NCI-H748 treated with DMSO at 0.1 percent for 48 hours (cell line): ENCODE measurements around the gene OPRM1.
"Not testable (repeated sequence)": the region's sequence is repeated elsewhere in the genome, so short reads cannot be mapped to it uniquely, and the experiment has no call there.

ENCODE experiments used
- DNase-seq: peaks from one replicate; lab custom pipeline; 2025; lab: John Stamatoyannopoulos, UW

The OPRM1 gene

GRCh38 chr6:154241061-154241460 lies 202.0 kb downstream of the OPRM1 start:
- DNase-seq = not testable (repeated sequence)

GRCh38 chr6:154241581-154241980 lies 202.5 kb downstream of the OPRM1 start:
- no peak for DNase-seq

- DNase-seq = no peak
Measured at GRCh38 chr6:154242617-154243357, 203.7 kb downstream of the OPRM1 start.

DNA sequence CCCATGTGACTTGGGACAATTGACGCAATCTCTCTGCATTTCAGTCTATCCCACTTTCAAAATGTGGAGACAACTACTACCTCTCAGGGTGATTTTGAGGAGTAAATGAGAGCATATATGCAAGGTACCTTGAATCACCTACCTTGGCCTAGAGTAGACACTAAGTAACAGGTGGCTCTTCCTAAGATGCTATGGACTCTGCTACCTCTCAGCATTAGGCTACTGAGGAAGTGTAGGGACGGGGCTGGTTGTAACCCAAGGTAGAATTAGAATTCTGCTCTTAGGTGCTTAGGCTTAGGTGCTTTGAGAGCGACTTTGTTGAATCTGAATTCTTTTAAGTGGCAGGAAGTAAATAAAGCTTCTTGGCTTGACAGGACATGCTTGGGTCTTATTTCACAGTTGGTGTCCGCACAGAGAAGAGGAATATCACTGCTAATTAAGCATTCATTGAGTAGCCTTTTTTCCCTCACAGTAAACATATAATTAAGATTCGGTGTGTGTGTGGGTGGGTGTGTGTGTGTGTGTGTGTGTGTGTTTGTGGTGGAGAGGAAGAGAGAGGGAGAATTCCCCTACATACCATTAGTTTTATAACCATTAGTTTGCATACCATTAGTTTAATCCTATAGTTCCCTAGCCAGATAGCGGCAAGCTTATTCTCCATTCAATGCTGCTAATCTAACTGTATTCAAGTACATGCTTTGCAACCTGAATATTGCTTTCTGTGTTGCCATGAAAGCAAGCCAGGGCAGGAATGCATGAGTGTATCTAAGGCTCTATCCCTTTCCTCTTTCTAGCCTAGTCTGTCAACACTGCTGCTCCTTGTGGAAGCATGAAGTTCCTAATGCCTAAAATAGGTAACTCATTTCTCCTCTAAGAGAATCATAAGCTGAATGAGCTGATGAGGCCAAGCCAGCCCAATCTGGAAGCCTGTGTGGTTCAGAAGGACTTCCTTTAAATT lies 205.0 kb downstream of the OPRM1 start:
- no peak for DNase-seq

GRCh38 chr6:154245506-154245905 lies 206.5 kb downstream of the OPRM1 start:
- DNase-seq = no peak

GRCh38 chr6:154246723-154247118 lies 207.7 kb downstream of the OPRM1 start:
- no peak for DNase-seq

DNA sequence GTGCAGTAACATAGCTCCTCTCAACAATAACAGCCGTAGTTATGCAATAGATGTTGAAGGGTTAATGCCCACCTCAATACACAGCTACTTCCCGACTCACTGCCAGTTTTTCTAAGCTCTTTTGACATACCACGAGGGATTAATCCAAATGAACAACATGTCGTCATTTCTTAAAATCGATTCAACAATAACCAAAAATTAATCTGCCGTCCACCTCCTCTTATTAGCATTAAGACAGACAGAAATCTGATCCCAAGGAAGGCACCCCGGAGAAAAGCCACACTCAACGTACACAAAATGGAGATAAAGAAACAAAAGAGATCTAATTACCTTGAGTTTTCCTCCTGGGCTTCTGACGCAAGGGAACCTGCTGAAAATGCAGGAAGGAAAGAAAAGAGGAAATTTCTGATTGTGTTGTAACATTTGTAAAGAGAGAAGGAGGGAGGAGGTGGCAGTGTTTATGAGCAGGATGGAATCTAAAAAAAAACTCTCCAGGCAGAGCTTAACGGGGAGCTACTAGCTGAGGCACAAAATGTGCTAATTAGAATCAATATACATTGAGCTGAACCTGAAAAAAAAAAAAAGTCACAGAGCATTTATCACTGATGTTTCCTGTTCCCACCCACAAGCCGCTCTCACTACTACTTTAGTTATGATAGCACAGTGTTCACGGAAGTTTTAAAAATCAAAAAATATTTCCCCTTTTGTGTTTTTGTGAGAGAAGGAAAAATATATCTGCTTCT lies 208.2 kb downstream of the OPRM1 start:
- DNase-seq = peak; percentile 53

- no peak for DNase-seq
Measured at GRCh38 chr6:154249499-154250298, 210.7 kb downstream of the OPRM1 start.

DNA sequence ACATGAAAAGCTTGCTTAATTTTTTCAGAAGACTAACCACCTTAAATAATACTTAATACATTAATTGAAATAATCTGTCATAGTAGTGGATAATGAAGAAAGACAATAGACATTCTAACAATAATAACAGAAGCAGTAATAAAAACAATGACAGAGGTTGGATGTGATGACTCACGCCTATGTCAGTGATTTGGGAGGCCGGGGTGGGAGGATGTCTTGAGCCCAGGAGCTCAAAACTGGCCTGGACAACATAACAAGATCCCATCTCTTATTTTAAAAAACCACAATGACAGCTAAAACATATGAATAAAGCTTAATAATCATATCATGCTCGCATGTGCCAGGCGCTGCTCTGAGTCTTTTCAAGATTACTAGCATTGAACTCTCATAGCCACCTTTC lies 212.1 kb downstream of the OPRM1 start:
- DNase-seq = no peak

DNA sequence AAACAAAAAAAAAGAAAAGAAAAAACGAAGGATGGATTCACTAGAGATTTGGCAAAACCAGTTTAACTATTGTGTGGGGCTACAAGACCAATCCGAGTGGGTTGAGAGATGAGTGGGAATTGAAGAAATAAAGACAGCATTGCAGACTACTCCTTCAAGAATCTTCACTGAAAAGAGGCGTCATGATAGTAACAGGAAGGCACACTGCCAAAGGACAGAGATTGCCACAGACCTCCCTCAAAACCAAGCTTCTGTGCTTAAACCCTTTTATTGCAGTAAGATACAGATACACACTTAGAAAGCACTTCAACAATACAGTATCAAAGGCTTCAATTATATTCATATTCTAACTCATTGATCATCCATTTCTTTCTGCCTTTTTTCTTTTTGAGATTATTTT lies 213.6 kb downstream of the OPRM1 start:
- DNase-seq = no peak

DNA sequence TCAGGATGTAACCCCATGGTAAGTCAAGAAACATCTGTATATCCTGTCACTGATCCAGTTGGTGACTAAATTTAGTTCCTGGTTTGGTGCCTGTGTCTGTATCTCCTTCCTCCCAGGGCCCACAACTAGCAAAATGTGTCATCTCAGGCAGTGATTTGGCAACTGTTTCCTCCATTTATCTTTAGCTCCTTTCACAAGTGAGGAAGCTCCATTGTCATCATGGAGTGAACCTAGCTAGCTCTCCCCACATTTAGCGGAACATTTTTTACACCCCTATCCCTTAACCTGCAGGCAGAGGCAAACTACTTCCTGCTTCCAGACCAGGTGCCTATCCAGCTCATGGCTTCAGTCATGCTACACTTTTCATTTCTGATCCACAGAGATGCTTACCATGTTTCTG lies 218.0 kb downstream of the OPRM1 start:
- DNase-seq = no peak

- DNase-seq = no peak
Measured at GRCh38 chr6:154258064-154258757, 219.2 kb downstream of the OPRM1 start.

DNA sequence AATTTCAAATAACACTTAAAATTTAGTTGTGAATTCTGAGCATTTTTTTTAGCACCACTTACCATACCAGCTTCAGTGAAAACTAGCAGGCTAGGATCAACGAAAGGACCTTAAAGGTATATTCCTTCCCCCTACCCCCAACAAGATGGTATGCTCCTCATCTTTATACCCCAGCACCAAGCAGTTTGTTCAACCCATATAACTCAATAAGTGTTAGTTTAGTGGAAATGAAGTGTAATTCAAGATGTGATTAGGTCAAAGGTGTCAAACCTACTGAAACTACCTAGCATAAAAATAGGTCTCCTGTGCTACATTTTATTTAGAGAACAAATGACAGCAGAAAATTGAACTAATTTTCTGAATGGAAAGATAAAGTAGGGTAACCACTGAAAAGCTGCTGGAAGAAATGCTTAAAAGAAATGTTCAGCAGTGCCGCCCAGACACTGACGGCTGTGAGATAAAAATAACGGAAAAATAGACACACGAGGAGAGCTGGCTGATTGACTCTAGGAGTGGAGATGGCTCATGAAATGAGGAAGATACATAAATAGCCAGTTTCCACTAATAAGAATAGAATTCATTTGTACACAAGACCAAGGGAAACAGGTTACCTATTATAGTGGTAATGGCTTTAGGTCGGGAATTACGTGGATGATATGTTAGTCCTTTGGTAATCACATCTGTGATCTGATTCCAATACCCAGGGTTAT lies 222.8 kb downstream of the OPRM1 start:
- no peak for DNase-seq

DNA sequence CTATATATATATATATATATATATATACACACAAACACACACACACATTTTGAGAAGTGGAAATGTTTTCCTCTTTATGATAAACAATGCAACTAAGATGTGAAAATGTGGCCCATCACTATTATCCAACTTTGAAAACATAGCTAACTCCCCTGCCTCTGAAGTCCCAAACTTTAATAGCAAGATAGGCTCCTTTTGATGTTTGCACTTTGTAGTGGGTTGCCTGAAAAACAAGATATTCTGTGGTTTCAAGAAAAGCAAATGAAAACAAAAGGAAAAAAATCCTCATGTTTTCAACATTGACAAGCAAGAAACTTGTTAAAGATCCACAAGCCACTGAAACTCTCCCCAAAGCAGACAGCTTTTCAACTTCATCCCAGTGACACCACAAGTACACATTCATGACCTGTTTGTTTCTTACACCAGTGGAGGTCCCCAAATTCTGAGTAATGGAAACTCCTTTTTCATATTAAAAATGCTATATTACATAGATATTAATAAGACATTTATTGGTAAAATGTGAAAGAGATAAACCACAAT lies 227.6 kb downstream of the OPRM1 start:
- DNase-seq = no peak

DNA sequence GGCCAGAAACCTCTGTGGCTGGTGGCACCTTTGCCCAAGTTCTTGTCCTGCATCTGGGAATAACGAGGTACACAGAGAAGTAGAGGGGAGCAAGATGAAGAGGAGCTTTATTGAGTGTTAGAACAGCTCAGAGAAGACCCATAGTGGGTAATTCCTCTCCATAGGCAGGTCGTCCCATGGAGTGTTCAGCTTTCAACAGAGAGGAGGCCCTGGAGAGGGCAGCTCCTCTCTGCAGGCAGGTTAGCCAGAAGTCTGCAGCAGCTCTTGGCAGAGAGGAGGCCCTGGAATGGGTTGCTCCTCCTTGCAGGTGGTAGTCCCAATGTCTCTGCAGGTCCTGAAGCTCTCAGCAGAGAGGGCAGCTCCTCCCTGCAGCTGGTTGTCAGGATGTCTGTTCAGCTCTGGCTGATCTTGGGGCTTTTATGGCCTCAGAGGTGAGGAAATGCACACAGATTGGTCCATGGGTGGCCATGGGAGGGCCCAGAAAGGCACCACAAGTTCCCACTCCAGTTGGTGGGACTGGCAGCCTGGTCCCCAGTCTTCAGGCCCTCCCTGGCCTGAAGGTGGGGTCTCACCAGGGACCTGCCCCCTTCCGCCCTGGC lies 228.6 kb downstream of the OPRM1 start:
- DNase-seq = no peak

DNA sequence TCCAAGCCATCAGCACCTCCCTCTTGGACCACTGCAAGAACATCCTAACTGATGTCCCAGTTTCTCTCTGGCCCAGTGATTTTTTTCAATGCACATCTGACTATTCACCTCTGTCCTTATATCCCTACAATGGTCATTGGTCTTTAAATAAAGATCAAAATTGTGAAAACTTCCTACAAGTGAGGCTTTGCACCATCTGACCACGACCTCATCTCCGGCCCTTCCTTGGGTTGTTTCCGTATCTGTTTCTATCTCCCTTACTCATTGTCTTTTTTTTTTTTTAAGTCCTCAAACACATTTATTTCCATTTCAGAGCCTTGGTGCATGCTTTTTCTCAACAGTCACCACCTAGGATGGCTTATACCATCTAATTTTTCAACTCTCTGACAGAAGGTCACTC lies 229.4 kb downstream of the OPRM1 start:
- no peak for DNase-seq

DNA sequence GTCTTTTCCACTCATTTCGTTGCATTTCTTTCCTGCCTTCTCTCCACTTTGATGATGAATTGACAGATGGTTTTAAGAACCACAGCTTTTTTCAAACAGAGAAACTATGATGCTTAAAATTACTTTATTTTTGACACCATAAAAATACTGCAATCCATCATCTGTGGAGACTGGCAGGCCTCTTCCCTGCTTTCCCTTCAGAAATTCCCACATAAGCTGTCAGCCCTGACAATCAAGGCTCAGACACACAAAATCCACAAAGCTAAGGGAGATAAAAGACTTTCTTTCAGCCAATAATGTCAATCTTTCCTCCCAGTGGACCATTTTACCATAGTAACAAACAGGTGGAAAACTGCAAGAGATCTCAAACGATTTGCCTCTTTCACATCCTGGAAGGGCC lies 235.1 kb downstream of the OPRM1 start:
- no peak for DNase-seq

- peak; percentile 72 for DNase-seq
Measured at GRCh38 chr6:154276810-154277628, 238.0 kb downstream of the OPRM1 start.

DNA sequence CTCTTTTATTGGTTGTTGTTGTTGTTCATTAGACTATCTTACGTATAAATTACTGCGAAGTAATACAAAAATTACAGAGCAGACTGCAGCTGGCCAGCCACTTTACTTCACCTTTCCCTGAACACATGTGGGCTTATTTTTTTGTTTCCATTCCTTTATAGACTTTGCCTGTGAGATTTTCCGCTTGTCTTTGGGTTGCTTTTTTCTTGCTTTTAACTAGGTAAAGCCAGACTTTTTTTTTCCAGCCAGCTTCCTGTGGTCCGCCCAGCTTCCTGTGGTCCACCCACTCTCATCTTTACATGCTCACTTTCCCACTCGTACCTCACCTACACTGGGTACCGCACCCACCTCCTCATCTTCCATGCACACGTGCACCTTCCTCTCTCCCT lies 238.6 kb downstream of the OPRM1 start:
- no peak for DNase-seq
